ENCODE data around the gene LENG9. TPM values are rescaled to one million over a fixed set of nuclear protein-coding genes. Genes with fewer than 3 reads are reported as not detected.

LENG9 gene
- total RNA-seq, 4 donors from 2014 or later, result 5.4 to 9.3 (median 8.1) TPM

DNA sequence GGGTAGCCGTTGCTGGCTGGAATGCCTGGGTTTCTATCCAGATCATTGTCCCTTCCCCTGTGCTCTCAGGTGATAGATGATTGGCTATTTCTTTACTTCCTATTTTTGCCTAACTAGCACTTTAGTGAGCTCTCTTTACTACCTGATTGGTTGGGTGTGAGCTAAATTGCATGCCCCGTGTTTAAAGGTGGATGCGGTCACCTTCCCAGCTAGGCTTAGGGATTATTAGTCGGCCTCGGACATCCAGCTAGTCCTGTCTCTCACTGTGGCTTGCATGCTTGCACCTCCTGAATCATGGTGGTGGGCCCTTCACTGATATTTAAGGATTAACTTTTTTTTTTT lies 38.2 kb downstream of the LENG9 start:
- peaks cover 10 to 17% (median 14%) of the 10 kb centered on the region in 4 donors for H3K4me1 ChIP-seq
- no peaks in the 10 kb centered on the region for H3K9me3 ChIP-seq
- no peak overlapping the region for H3K27ac ChIP-seq (replicated peaks in 1 of 4)
- no peak for DNase-seq (ENCODE audit: extremely low spot score)
- no peak for TF ChIP-seq POLR2A (IDR thresholded peaks at IDR 0.05; ENCODE audit: low read depth)
- no peak for TF ChIP-seq EP300 (IDR thresholded peaks at IDR 0.05)
- no peak for TF ChIP-seq POLR2AphosphoS5 (IDR thresholded peaks at IDR 0.05)
- TF ChIP-seq, protein P1, sequence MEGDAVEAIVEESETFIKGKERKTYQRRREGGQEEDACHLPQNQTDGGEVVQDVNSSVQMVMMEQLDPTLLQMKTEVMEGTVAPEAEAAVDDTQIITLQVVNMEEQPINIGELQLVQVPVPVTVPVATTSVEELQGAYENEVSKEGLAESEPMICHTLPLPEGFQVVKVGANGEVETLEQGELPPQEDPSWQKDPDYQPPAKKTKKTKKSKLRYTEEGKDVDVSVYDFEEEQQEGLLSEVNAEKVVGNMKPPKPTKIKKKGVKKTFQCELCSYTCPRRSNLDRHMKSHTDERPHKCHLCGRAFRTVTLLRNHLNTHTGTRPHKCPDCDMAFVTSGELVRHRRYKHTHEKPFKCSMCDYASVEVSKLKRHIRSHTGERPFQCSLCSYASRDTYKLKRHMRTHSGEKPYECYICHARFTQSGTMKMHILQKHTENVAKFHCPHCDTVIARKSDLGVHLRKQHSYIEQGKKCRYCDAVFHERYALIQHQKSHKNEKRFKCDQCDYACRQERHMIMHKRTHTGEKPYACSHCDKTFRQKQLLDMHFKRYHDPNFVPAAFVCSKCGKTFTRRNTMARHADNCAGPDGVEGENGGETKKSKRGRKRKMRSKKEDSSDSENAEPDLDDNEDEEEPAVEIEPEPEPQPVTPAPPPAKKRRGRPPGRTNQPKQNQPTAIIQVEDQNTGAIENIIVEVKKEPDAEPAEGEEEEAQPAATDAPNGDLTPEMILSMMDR (IDR thresholded peaks at IDR 0.05), result no peak
- WGBS, result 69% methylated on average over 5 of the region's 5 CpGs
- intact Hi-C loops (cut with DNase I), result no loop called here
- peaks cover 0 to 91% (median 31%) of the 10 kb centered on the region in 4 donors for H3K27me3 ChIP-seq
- H3K4me3 ChIP-seq, result no peak overlapping the region
- H3K36me3 ChIP-seq, result no peaks in the 10 kb centered on the region

- intact Hi-C loops (cut with DNase I), result no loop called here
- TF ChIP-seq EP300 (IDR thresholded peaks at IDR 0.05), result no peak
- TF ChIP-seq, protein P1 (IDR thresholded peaks at IDR 0.05), result no peak
- no peak for TF ChIP-seq POLR2A (IDR thresholded peaks at IDR 0.05; ENCODE audit: low read depth)
- TF ChIP-seq POLR2AphosphoS5 (IDR thresholded peaks at IDR 0.05), result no peak
- Histone ChIP-seq H3K27me3 (peaks cover 0 to 91% (median 31%) of the 10 kb centered on the region in 4 donors), H3K4me1 (peaks cover 8 to 17% (median 11%) of the 10 kb centered on the region in 4 donors), H3K36me3 (no peaks in the 10 kb centered on the region), H3K4me3 (no peak overlapping the region), H3K27ac (replicated peaks in 1 of 4) (no peak overlapping the region), H3K9me3 (no peaks in the 10 kb centered on the region)
- no peak for DNase-seq (ENCODE audit: extremely low spot score)
- 88% methylated on average over 28 of the region's 36 CpGs for WGBS
Measured at GRCh38 chr19:54424660-54425381, 38.8 kb downstream of the LENG9 start.

- H3K4me1 ChIP-seq, result peaks cover 8 to 18% (median 11%) of the 10 kb centered on the region in 4 donors
- TF ChIP-seq, protein P1 (IDR thresholded peaks at IDR 0.05), result no peak
- TF ChIP-seq POLR2A (IDR thresholded peaks at IDR 0.05; ENCODE audit: low read depth) (no peak), EP300 (IDR thresholded peaks at IDR 0.05) (no peak)
- no peak overlapping the region for H3K4me3 ChIP-seq
- H3K9me3 ChIP-seq, result no peaks in the 10 kb centered on the region
- no peak for DNase-seq (ENCODE audit: extremely low spot score)
- peaks cover 0 to 91% (median 27%) of the 10 kb centered on the region in 4 donors for H3K27me3 ChIP-seq
- no peaks in the 10 kb centered on the region for H3K36me3 ChIP-seq
- 75% methylated on average over 10 of the region's 14 CpGs for WGBS
- intact Hi-C loops (cut with DNase I), result no loop called here
- no peak overlapping the region for H3K27ac ChIP-seq (replicated peaks in 1 of 4)
Measured at GRCh38 chr19:54424201-54424600, 39.4 kb downstream of the LENG9 start.

DNA sequence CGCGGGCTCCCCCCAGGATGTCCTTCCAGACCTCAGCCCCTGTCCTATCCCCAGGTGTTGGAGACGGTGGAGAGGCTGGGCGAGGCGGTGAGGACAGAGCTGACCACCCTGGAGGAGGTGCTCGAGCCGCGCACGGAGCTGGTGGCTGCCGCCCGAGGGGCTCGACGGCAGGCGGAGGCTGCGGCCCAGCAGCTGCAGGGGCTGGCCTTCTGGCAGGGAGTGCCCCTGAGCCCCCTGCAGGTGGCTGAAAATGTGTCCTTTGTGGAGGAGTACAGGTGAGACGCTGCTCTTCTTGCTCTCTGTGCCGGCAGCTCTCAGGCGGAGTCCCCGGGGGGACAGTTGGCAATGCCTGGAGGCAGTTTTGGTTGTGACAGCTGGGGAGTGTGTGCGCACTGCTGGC lies 41.4 kb downstream of the LENG9 start:
- Histone ChIP-seq H3K4me1 (peaks cover 12 to 36% (median 22%) of the 10 kb centered on the region in 4 donors), H3K27ac (replicated peaks in 1 of 4) (no peak overlapping the region), H3K36me3 (no peaks in the 10 kb centered on the region), H3K9me3 (no peaks in the 10 kb centered on the region), H3K4me3 (no peak overlapping the region), H3K27me3 (peaks cover 0 to 93% (median 20%) of the 10 kb centered on the region in 4 donors)
- TF ChIP-seq POLR2AphosphoS5 (IDR thresholded peaks at IDR 0.05), result no peak
- TF ChIP-seq, protein P1 (IDR thresholded peaks at IDR 0.05), result no peak
- TF ChIP-seq EP300 (IDR thresholded peaks at IDR 0.05), result no peak
- no peak for TF ChIP-seq POLR2A (IDR thresholded peaks at IDR 0.05; ENCODE audit: low read depth)
- 60% methylated on average over 11 of the region's 20 CpGs for WGBS
- intact Hi-C loops (cut with DNase I), result no loop called here
- no peak for DNase-seq (ENCODE audit: extremely low spot score)

All from esophagus muscularis mucosa (tissue), 4 donors.